Ramos (cell line): ENCODE data around the gene GPHN.
"Not testable (repeated sequence)": the region's sequence is repeated elsewhere in the genome, so short reads cannot be mapped to it uniquely, and the experiment has no call there.

Source experiments
- in situ Hi-C: fragments of 300-500 bp; cut with MboI; formaldehyde crosslinking; loops from one replicate; pipeline ENCODE4 v1.14.3; 2022; ENCODE audit warnings: low sequenced_read_pairs; ENCODE audit not compliant: unreplicated experiment

Gene GPHN

DNA sequence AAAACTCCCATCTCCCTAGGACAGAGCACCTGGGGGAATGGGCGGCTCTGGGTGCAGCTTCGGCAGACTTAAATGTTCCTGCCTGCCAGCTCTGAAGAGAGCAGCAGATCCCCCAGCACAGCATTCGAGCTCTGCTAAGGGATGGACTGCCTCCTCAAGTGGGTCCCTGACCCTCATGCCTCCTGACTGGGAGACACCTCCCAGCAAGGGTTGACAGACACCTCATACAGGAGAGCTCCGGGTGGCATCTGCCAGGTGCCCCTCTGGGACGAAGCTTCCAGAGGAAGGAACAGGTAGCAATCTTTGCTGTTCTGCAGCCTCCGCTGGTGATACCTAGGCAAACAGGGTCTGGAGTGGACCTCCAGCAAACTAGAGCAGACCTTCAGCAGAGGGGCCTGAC, 79.8 kb downstream of the GPHN start:
- in situ Hi-C loops, result not testable (repeated sequence)

DNA sequence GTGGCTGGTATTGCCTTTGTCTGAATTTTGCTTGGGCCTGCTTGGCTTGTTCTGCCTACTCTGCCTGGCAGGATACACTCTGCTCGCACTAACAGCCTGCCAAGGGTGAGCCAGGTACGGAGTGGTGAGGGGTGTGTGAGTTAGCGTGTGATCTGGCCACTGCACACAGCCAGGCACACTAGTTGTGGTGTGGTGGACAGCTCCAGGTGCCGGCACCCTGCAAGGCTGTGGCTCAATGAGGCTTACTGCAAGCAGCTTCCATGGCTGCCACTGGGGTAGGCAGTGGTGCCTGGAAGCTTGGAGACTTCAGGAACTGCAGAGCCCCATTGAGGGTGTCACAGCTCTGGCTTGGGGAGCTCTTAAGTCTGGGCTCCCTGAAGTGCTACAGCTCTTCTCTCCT, 87.4 kb downstream of the GPHN start:
- in situ Hi-C loops, result no loop called here

DNA sequence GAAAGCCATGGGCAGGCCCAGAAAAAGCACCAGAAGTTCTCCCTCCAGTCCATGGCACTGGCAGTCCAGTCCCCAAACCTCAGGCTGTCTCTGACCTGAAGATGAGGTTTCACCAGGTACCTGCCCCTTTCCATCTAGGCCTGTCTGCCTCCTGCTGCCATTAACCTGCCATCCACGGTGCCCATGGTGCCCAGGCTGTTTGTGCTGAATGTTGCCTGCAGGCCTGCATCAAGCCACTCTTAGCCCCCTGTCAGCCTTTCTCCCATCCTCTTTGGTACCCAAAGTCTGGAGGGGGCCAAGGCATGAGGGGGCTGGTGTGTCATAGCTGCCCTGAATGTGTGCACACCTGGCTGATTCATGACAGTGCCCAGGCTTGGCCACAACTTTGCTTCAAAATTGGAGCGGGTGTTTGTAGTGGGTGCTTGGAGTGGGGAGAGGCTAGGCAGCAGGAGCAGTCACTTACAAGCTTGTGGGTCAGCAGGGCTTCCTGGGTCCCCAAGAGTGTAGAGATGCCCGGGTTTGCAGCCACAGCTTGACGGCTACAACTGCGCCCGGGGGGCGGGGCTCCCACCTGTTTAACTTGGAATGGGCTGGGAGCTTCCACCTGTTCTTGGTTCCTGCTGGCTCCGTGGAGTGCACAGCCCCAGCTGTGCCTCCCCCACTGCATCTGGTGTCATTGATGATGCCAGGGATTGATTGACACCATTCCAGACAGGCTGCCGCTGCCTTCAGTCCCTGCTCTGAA, 88.5 kb downstream of the GPHN start:
- in situ Hi-C loops, result no loop called here

DNA sequence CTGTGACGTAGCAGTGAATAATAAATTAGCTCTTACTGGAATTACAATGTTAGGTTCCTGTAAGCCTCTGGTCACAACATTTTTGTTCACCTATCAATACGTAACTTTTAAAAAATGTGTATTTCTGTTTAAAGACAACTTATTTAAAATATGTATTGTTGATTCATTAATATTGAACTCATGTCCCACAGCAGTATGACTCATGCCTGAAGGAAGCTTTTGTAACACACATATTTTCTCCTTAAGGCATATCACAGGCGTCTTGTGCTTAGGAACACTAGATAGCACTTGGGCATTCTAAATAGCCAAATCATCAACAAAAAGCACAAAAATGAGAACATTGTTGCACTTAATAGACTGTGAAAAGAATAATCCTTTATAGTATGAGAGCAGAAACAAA, 92.5 kb downstream of the GPHN start:
- in situ Hi-C loops, result loop anchor here (25.0 kb wide), 1 partner anchor 512 kb away; no protein-coding TSS in a partner anchor

DNA sequence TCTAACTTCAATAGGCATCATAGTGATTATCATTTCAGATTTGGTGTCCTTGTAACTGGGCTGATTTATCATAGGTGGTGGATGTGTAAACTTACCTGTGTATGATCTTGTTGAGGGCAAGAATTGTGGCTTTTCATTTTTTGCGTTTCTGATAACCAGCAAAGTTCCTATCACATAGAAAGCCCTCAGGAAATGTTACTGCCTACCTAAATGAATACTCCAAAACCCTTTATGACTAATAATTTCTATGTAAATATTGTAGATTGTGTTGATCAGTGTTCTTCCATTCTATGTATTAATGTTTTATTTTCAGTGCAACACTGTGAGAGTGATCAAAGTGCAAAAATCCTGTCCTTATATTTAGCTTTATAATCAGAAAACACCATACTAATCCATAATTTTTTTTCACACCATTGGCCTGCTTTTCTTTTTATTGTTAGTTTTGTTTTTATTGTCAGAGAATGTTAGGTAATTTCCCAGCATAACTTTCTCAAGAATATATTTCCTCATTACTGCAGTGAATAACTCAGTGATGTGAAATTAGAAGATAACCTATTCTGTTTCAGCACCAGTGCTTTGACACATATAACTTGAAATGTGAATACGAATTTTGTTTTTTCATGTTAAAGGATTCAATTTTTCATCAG, 94.1 kb downstream of the GPHN start:
- in situ Hi-C loops, result loop anchor here (25.0 kb wide), 1 partner anchor 510 kb away; no protein-coding TSS in a partner anchor

DNA sequence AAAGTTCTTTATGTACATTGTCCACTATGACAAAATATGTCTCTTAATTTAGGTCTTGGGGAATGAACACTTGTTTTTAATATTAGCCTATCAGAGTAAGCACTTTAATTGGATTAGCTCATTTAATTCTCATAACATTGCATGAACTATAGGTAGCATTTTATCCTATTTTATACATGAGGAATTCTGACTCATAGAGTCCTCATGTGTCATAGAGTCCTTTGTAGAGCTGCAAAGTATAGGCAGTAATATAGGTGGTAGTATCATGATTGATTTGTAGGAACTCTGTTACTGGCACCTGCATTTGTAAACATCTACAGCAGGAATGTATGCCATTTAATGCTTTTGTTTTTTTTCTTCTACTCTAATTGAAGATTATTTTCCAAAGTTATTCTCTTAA, 96.0 kb downstream of the GPHN start:
- in situ Hi-C loops, result loop anchor here (25.0 kb wide), 1 partner anchor 508 kb away; no protein-coding TSS in a partner anchor

DNA sequence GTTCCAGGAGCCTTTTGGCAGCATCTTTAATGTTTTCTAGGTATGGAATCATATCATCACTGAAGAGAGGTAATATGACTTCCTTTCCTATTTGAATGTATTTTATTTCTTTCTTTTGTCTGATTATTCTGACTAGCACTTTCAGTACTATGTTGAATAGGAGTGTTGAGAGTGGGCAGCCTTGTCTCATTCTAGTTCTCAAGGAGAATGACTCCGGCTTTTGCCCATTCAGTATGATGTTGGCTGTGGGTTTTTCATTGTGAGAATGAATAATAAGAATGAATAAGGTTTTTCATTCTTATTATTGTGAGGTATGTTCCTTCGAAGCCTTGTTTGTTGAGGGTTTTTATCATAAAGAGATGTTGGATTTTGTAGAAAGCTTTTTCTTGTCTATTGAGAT, 98.9 kb downstream of the GPHN start:
- in situ Hi-C loops, result loop anchor here (25.0 kb wide), 1 partner anchor 505 kb away; no protein-coding TSS in a partner anchor

DNA sequence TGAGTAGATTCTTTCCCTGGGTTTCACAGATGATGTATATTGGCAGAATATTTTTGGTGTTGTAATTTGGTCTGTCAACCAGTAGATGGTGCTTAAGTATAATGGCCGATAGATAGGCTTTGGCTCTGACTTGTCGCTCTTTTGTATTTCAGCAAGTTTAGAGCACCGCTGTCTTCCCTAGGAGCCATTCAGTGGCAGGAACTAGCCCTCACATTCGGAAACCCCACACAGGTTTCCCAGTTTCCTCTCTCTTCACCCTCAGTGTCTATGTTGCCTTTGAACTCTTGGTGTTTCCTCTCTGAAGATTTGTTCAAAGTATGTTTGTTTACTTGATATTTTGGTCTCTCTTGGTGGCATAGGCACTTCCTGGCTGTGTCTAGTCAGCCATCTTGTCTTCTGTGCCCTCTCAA, 102.2 kb downstream of the GPHN start:
- in situ Hi-C loops, result loop anchor here (25.0 kb wide), 1 partner anchor 502 kb away; no protein-coding TSS in a partner anchor

DNA sequence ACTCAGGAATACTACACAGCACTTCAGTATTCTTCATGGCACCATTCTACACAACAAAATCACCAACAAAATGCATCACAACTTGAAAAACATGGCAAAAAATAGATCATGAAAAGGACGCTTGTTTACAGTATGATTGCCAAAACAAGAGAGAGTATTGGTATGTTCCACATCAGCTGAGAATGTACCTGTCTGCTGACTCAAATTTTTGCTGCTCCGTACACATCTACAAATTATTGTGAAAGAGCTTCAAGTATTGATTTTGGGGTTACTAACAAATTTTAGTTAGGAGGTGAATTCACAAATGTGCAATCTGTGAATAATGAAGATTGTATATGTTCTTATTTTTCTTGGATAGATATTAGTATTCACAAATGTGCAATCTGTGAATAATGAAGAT, 105.4 kb downstream of the GPHN start:
- in situ Hi-C loops, result loop anchor here (25.0 kb wide), 1 partner anchor 499 kb away; no protein-coding TSS in a partner anchor

DNA sequence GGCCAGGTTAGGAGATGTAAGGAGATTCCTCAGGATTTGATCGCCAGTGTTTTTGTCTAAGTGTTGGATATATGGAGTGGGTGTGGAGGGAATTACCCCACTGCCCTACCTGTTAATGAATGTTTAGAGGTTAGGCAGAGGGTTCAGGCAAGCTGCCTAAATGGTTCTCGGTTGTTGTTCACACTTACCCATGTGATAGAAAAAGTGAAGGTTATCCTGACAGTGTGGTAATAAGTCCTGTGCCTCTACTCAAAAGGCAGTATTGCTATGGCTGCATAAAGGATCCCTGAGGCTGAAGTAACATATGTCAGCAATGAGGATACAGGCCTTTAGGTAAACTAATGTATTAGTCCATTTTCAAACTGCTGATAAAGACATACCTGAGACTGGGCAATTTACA, 112.0 kb downstream of the GPHN start:
- in situ Hi-C loops, result loop anchor here (25.0 kb wide), 1 partner anchor 492 kb away; no protein-coding TSS in a partner anchor

DNA sequence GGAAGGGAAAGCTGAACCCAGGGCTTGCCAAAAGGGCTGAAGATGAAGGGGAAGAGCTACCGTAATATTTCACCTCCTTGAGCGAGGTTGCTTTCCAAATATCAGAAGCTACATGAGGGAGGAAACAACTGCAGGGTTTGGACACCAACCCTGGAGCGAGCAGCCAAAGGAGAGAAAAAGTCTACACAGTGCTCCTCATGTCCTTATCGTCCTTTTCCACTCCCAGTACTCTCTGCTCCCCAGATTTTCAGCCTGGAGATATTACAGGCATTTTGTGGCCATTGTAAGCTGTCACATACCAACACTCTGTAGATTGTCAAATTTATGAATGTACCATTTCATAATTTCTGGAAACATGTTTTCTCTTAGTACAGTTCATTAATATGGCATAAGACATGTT, 115.9 kb downstream of the GPHN start:
- in situ Hi-C loops, result loop anchor here (25.0 kb wide), 1 partner anchor 488 kb away; no protein-coding TSS in a partner anchor

DNA sequence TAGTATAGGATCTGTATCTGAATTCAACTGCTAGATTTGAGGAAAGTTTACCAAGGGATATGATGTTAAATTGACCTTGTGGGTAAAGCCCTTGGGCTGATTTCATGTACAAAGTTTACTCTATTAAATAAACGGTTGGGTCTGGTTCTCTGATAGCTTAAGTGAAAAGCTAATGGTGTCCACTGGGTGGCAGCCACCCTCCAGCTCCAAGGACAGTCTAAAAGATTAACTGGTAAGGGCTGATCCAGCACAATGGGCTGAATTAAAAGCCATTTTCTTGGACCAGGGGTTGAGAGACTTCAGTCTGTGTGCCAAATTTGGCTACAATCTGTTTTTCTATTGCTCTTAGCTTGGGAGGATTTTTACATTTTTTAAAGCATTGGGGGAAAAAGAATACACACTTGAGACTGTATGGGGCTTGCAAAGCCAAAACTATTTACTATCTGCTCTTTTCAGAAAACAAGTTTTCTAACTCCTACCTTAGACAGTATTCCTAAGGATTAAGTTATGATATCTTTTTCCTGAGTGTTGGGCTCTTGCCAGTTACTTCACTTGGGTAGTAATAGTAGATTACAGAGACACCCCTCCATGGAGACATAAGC, 116.5 kb downstream of the GPHN start:
- in situ Hi-C loops, result loop anchor here (25.0 kb wide), 1 partner anchor 488 kb away; no protein-coding TSS in a partner anchor

DNA sequence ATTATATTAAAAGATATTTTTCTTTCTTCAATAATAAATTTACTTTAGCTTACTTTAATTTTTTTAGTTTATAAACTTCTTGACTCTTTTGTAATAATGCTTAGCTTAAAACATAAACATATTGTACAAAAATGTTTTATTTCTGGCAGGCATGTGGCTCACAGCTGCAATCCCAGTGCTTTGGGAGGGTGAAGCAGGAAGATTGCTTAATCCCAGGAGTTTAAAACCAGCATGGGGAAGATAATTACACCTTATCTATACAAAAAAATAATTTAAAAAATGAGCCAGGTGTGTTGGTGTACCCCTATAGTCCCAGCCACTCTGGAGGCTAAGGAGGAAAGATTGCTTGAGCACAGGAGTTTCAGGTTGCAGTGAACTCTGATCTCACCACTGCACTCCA, 120.7 kb downstream of the GPHN start:
- in situ Hi-C loops, result no loop called here

DNA sequence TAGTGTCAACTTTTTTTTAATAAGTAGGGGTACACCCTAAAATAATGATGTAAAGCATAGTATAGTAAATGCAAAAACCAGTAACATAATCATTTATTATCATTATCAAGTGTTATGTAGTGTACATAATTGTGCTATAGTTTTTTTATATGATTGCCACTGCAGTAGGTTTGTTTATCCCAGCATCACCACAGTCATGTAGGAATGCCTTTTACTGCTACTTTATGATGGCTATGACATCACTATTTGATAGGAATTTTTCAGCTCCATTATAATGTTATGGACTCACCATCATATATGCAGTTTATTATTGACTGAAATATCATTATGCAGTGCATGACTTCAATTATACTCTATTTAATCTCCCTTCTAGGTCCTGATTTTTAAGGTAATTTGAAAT, 121.6 kb downstream of the GPHN start:
- in situ Hi-C loops, result no loop called here

DNA sequence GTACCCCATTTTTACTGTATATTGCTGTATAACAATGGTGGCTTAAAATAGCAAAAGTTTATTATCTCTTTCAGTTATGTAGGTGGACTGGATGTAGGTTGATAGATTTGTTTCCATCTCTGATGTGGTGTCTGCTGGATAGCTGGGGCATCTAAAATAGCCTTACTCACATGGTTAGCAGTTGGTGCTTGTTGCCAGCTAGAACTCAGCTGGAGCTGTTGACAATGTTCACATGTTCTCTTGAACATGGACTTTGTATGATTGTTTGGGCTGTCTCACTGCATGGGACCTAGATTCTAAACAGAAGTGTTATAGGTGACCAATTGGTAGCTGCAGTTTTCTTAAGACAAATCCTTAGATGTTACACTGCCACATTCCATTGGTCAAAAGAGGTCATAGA, 126.9 kb downstream of the GPHN start:
- in situ Hi-C loops, result no loop called here

DNA sequence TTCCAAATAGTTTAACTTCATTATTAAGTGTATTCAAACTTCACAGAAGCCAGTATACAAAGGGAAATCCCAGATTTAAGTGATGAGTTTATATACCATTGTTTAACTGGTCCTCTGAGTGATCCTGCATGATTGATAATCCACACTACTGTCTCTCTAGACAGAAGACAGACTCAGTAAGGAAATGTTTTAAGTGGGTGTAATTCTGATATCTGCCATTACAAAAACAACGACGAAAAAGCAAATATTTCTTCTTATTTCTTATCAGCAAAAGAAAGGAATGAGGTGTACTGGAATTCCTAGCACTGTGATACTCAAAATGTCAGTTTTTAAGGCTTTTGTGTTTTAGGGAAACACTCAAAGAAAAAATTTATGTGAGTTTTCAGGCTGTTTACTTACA, 127.5 kb downstream of the GPHN start:
- in situ Hi-C loops, result no loop called here

DNA sequence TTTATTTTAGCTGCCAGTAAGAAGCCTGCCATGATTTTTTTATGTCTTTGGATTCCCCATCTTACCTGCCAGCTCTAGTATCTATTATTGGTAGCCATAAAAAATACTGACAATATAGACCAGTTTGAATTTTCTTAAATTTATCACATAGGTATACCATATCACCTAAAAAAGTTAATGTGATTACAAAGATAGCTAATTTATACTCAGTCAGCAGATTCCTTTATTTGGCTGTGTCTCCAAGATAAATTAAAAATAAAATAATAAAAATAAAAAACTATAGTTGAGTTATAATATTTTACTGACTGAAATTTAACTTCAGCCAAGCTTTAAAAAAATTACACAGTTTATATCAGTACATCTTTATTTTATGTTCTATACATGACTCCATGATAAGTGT, 128.3 kb downstream of the GPHN start:
- in situ Hi-C loops, result no loop called here

DNA sequence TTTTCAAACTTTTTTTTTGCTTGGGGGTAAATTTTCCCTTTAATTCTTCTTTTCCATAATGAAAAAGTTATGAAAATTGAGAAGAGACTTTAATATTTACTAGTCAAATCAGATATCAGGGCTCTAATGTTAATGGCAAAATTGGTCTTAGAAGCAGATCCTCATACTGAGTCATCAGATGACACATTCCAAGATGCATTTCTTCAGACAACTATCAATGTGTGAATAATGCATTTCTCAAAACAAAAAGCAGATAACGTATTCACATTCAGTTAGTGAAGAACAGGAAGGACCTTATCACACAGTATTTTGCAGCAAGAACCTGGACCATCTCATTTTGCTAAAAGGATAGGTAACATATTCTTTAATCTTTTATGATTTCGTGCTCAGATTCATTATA, 130.7 kb downstream of the GPHN start:
- in situ Hi-C loops, result no loop called here

DNA sequence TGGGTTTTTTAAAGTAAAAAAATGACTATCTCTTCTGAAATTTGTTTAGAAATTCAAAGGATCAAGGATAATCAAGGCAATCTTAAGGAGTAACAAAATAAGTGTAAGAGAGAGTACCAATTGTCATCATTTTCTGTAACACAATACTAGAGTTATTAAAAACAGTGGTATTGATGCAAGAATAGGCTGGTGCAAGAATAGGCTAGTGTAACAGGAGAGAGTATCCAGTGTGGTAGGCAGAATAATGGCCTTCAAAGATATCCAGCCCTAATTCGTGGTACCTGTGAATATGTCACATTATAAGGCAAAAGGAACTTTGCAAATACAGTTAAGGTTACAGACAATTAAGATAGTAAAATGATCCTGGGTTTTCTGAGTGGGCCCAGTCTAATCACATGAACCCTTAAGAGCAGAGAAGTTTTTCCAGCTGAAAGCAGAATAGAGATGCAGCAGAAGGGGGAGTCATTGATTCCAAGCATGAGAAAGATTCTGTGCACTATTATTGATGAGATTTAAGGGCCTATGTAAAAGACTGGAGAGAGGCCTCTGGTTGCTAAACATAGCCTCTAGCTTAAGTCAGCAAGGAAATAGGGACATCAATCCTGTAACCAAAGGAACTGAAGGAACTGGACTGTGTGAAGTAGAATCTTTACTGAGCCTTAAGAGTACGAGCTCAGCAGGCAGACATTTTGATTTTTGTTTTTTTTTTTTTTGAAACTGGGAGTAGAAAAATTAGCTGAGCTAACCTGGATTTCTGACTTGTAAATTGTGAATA, 134.1 kb downstream of the GPHN start:
- in situ Hi-C loops, result no loop called here

DNA sequence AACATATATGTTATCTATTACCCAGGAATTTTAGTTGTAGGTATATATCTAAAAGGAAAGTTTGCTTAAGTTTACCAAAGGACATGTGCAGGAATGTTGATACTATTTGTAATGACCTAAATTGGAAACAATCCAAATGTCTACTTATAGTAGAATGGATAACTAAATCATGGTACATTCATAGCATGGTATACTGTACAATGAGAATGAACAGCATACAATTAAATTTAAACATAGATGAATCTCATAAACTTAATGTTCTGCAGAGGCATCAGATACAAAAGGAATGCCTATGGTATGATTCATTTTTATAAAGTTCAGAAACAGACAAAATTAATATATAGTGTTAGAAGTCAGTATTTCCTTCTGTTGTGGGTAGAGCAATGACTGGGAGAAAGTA, 135.4 kb downstream of the GPHN start:
- in situ Hi-C loops, result no loop called here
